GM19455 (cell line): Measurements from ENCODE around the gene MKLN1.

Source experiments
- ATAC-seq: cut with Tn5 transposase; IDR thresholded peaks from one replicate; pipeline ENCODE4 v1.9.1; 2021; ENCODE audit not compliant: unreplicated experiment

MKLN1 gene

GRCh38 chr7:131346885-131347592 lies 19.4 kb downstream of the MKLN1 start:
- no peak for ATAC-seq

- ATAC-seq: no peak
These were observed 24.4 kb downstream of the MKLN1 start for GRCh38 chr7:131352032-131352431.

- no peak for ATAC-seq
These were observed 26.7 kb downstream of the MKLN1 start for GRCh38 chr7:131354390-131354789.

GRCh38 chr7:131355917-131356777 lies 28.5 kb downstream of the MKLN1 start:
- ATAC-seq: no peak

GRCh38 chr7:131357282-131357880 lies 29.7 kb downstream of the MKLN1 start:
- no peak for ATAC-seq

- ATAC-seq: no peak
These were observed 31.0 kb downstream of the MKLN1 start for GRCh38 chr7:131358636-131359035.

- no peak for ATAC-seq
These were observed 31.6 kb downstream of the MKLN1 start for GRCh38 chr7:131359136-131359776.

- ATAC-seq: no peak
These were observed 36.0 kb downstream of the MKLN1 start for GRCh38 chr7:131363719-131364118.

GRCh38 chr7:131364767-131365344 lies 37.2 kb downstream of the MKLN1 start:
- no peak for ATAC-seq

GRCh38 chr7:131365838-131366237 lies 38.2 kb downstream of the MKLN1 start:
- no peak for ATAC-seq

GRCh38 chr7:131369354-131369753 lies 41.7 kb downstream of the MKLN1 start:
- ATAC-seq: no peak

GRCh38 chr7:131370523-131370968 lies 42.9 kb downstream of the MKLN1 start:
- peak; percentile 66 for ATAC-seq

- ATAC-seq: no peak
These were observed 43.7 kb downstream of the MKLN1 start for GRCh38 chr7:131371411-131371810.

- ATAC-seq: no peak
These were observed 44.9 kb downstream of the MKLN1 start for GRCh38 chr7:131372554-131372953.

- no peak for ATAC-seq
These were observed 47.1 kb downstream of the MKLN1 start for GRCh38 chr7:131374821-131375220.

GRCh38 chr7:131381069-131381838 lies 53.6 kb downstream of the MKLN1 start:
- ATAC-seq: no peak

GRCh38 chr7:131383417-131384285 lies 56.0 kb downstream of the MKLN1 start:
- no peak for ATAC-seq

- ATAC-seq: no peak
These were observed 56.6 kb downstream of the MKLN1 start for GRCh38 chr7:131384286-131384635.

- no peak for ATAC-seq
These were observed 57.4 kb downstream of the MKLN1 start for GRCh38 chr7:131385039-131385605.
